AG04450 (cell line): ENCODE results near the gene GNB1L. TPM values are rescaled to one million over a fixed set of nuclear protein-coding genes. Genes with fewer than 3 reads are reported as not detected.

ENCODE experiments used
- CTCF ChIA-PET: fragments of 300-600, 350-600 bp; formaldehyde crosslinking; extraction: SDS; loops from one replicate; lab custom pipeline; 2022; ENCODE audit warnings: antibody characterized with exemption, inconsistent platforms; lab: Charles Lee
- POLR2A ChIA-PET: fragments of 350-600 bp; formaldehyde crosslinking; extraction: SDS; loops from one replicate; lab custom pipeline; 2021; ENCODE audit warnings: antibody characterized with exemption, inconsistent platforms; lab: Yijun Ruan, JAX
- DNase-seq: peaks from one replicate; pipeline ENCODE4 v3.0.0-alpha.2; 2011; ENCODE audit warnings: low read depth, low spot score
- H3K27ac ChIP-seq: one replicate; pipeline ENCODE4 v1.5.1; 2012; ENCODE audit warnings: low read depth, low read length, control low read depth
- H3K27me3 ChIP-seq: one replicate; pipeline ENCODE4 v1.6.0; 2012; ENCODE audit warnings: low read length; ENCODE audit not compliant: control insufficient read depth, insufficient read depth
- H3K4me3 ChIP-seq: 2 replicates; pipeline ENCODE4 v1.5.1; 2011; ENCODE audit warnings: mild to moderate bottlenecking, low read depth, low read length, control low read depth
- H3K9me3 ChIP-seq: 2 replicates; pipeline ENCODE4 v1.5.1; 2012; ENCODE audit warnings: low read length; ENCODE audit not compliant: control insufficient read depth, insufficient read depth
- CTCF ChIP-seq: IDR thresholded peaks from 2 replicates; pipeline ENCODE4 v1.5.1; 2011; ENCODE audit warnings: low read depth, low read length, control low read depth, inconsistent platforms
- polyA plus RNA-seq: library from polyadenylated mRNA; depleted of rRNA; stranded (reverse); fragments of >200 nt; gene quantifications from 2 replicates; pipeline ENCODE4 v1.2.3, GENCODE V29; 2011

Gene GNB1L
- polyA plus RNA-seq, 1 experiment, result 1.3 TPM

- H3K4me3 ChIP-seq, result no peak overlapping the region
- H3K27ac ChIP-seq, result no peak overlapping the region
- DNase-seq, result no peak
- ChIA-PET CTCF (interaction anchor here (0.6 to 1.0 kb wide), 3 partner anchors 89 to 106 kb away, joined by 3 read pairs; no protein-coding TSS in a partner anchor), POLR2A (interaction anchor here (0.7 kb wide), 1 partner anchor 65 kb away, joined by 6 read pairs; no protein-coding TSS in a partner anchor)
- peak; percentile 51 for TF ChIP-seq CTCF
- H3K27me3 ChIP-seq, result no peaks in the 10 kb centered on the region
- H3K9me3 ChIP-seq, result no peaks in the 10 kb centered on the region; the same call in 1 of the 2 replicates
These were observed 53.9 kb downstream of the GNB1L start for GRCh38 chr22:19800761-19801244.

GRCh38 chr22:19800306-19800705, 54.4 kb downstream of the GNB1L start:
- ChIA-PET POLR2A (no interaction called here), CTCF (interaction anchor here (0.7 to 1.0 kb wide), 2 partner anchors 106 to 110 kb away, joined by 3 read pairs; no protein-coding TSS in a partner anchor)
- H3K4me3 ChIP-seq, result no peak overlapping the region
- no peak for DNase-seq
- no peak overlapping the region for H3K27ac ChIP-seq
- no peaks in the 10 kb centered on the region; the same call in 1 of the 2 replicates for H3K9me3 ChIP-seq
- no peak for TF ChIP-seq CTCF
- no peaks in the 10 kb centered on the region for H3K27me3 ChIP-seq

- no peaks in the 10 kb centered on the region; the same call in 1 of the 2 replicates for H3K9me3 ChIP-seq
- no peak overlapping the region for H3K4me3 ChIP-seq
- peak overlapping the region; percentile 52 for H3K27ac ChIP-seq
- no peaks in the 10 kb centered on the region for H3K27me3 ChIP-seq
- ChIA-PET POLR2A (no interaction called here), CTCF (interaction anchor here (0.7 to 1.2 kb wide), 2 partner anchors 69 to 111 kb away, joined by 3 read pairs; no protein-coding TSS in a partner anchor)
- DNase-seq, result peak; percentile 77
- 0 out of 2 replicates have a peak, but pooled peaks have one; percentile 14 for TF ChIP-seq CTCF
These were observed 55.1 kb downstream of the GNB1L start for GRCh38 chr22:19799322-19800190.

GRCh38 chr22:19798891-19799293, 55.8 kb downstream of the GNB1L start:
- H3K27me3 ChIP-seq, result no peaks in the 10 kb centered on the region
- no peak for DNase-seq
- H3K9me3 ChIP-seq, result no peaks in the 10 kb centered on the region; the same call in 1 of the 2 replicates
- POLR2A ChIA-PET, result no interaction called here
- CTCF ChIA-PET, result interaction anchor here (1.2 kb wide), 1 partner anchor 68 kb away, joined by 3 read pairs; no protein-coding TSS in a partner anchor
- TF ChIP-seq CTCF, result no peak
- H3K27ac ChIP-seq, result peak overlapping the region; percentile 52
- no peak overlapping the region for H3K4me3 ChIP-seq
